Measurements from ENCODE around the gene PJVK. TPM values are rescaled to one million over a fixed set of nuclear protein-coding genes. Genes with fewer than 3 reads are reported as not detected.
A peak's percentile ranks its signal among the peaks of the same experiment; 100 is the strongest.

The PJVK gene
- total and polyA plus RNA-seq, 2 of the 13 experiments (the other 11 are each of a cell fraction or from before 2014, with no cell fraction given), result 1.2 to 2.6 TPM

DNA sequence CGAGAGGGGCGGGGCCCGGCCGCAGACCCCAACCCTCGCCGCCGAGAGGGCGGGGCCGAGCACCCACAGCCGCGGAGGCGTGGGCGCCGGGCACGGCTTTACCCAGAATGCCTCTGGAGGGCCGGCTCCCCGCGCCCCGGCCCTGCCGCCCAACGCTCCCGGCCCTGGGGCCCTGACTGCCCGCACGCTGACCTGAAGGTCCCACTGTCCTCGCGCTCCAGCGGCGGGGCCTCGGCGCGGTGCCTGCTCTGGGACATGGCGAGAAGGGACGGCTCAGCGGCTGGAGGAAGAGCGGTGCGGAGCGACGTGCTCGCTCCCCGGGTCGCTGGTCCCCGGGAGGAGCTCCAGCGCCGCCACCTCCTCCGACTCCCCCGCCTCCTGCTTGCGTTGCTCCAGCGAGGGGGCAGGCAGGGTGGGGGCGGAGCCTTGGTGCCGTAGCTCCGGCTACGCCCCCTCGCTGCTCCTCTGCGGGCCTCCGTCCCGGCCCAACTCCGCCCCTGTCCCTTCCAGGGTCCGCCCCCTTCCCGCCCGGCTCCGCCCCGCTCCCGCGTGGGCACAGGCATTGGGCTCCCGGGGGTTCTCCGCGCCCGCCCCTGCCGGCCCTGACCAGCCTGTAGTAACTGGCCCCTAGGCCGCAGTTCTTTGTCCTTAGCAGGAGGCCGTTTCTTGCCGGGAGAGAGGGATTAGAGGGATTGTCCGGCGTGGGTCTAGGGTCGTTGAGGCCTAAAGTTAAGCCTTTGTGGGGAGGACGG lies at the start of gene PJVK, which contains the start of gene PRKRA (continued):
- TF ChIP-seq, protein P1, sequence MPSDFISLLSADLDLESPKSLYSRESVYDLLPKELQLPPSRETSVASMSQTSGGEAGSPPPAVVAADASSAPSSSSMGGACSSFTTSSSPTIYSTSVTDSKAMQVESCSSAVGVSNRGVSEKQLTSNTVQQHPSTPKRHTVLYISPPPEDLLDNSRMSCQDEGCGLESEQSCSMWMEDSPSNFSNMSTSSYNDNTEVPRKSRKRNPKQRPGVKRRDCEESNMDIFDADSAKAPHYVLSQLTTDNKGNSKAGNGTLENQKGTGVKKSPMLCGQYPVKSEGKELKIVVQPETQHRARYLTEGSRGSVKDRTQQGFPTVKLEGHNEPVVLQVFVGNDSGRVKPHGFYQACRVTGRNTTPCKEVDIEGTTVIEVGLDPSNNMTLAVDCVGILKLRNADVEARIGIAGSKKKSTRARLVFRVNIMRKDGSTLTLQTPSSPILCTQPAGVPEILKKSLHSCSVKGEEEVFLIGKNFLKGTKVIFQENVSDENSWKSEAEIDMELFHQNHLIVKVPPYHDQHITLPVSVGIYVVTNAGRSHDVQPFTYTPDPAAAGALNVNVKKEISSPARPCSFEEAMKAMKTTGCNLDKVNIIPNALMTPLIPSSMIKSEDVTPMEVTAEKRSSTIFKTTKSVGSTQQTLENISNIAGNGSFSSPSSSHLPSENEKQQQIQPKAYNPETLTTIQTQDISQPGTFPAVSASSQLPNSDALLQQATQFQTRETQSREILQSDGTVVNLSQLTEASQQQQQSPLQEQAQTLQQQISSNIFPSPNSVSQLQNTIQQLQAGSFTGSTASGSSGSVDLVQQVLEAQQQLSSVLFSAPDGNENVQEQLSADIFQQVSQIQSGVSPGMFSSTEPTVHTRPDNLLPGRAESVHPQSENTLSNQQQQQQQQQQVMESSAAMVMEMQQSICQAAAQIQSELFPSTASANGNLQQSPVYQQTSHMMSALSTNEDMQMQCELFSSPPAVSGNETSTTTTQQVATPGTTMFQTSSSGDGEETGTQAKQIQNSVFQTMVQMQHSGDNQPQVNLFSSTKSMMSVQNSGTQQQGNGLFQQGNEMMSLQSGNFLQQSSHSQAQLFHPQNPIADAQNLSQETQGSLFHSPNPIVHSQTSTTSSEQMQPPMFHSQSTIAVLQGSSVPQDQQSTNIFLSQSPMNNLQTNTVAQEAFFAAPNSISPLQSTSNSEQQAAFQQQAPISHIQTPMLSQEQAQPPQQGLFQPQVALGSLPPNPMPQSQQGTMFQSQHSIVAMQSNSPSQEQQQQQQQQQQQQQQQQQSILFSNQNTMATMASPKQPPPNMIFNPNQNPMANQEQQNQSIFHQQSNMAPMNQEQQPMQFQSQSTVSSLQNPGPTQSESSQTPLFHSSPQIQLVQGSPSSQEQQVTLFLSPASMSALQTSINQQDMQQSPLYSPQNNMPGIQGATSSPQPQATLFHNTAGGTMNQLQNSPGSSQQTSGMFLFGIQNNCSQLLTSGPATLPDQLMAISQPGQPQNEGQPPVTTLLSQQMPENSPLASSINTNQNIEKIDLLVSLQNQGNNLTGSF (CRISPR knock-in tag; IDR thresholded peaks at IDR 0.05), result peak; percentile 19; the same call in 1 of the 2 replicates
- peak; percentile 38; the same call in 1 of the 2 replicates for TF ChIP-seq ZFP36L2 (CRISPR knock-in tag; IDR thresholded peaks at IDR 0.05)
- no peak for TF ChIP-seq AGO1 (IDR thresholded peaks at IDR 0.05; ENCODE audit: low read depth, low read length, poor library complexity, severe bottlenecking)
- TF ChIP-seq ZNF674 (CRISPR knock-in tag; IDR thresholded peaks at IDR 0.05; ENCODE audit: low read depth), result 0 out of 2 replicates have a peak, but pooled peaks have one; percentile 91
- TF ChIP-seq, protein P2, sequence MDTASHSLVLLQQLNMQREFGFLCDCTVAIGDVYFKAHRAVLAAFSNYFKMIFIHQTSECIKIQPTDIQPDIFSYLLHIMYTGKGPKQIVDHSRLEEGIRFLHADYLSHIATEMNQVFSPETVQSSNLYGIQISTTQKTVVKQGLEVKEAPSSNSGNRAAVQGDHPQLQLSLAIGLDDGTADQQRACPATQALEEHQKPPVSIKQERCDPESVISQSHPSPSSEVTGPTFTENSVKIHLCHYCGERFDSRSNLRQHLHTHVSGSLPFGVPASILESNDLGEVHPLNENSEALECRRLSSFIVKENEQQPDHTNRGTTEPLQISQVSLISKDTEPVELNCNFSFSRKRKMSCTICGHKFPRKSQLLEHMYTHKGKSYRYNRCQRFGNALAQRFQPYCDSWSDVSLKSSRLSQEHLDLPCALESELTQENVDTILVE (CRISPR knock-in tag; IDR thresholded peaks at IDR 0.05), result peak; percentile 71
- TF ChIP-seq NCOA2 (CRISPR knock-in tag; IDR thresholded peaks at IDR 0.05), result peak; percentile 41; the same call in 1 of the 2 replicates
- TF ChIP-seq SNAPC4 (CRISPR knock-in tag; IDR thresholded peaks at IDR 0.05), result peak; percentile 77; the same call in 1 of the 2 replicates
- TF ChIP-seq ZNF101 (CRISPR knock-in tag; IDR thresholded peaks at IDR 0.05; ENCODE audit: borderline replicate concordance, low read depth), result peak; percentile 59; the same call in 1 of the 2 replicates
- TF ChIP-seq ZNF180 (CRISPR knock-in tag; IDR thresholded peaks at IDR 0.05; ENCODE audit: borderline replicate concordance, low read depth), result no peak
- TF ChIP-seq, protein P3, sequence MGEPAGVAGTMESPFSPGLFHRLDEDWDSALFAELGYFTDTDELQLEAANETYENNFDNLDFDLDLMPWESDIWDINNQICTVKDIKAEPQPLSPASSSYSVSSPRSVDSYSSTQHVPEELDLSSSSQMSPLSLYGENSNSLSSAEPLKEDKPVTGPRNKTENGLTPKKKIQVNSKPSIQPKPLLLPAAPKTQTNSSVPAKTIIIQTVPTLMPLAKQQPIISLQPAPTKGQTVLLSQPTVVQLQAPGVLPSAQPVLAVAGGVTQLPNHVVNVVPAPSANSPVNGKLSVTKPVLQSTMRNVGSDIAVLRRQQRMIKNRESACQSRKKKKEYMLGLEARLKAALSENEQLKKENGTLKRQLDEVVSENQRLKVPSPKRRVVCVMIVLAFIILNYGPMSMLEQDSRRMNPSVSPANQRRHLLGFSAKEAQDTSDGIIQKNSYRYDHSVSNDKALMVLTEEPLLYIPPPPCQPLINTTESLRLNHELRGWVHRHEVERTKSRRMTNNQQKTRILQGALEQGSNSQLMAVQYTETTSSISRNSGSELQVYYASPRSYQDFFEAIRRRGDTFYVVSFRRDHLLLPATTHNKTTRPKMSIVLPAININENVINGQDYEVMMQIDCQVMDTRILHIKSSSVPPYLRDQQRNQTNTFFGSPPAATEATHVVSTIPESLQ (CRISPR knock-in tag; conservative IDR thresholded peaks at IDR 0.05), result no peak
- TF ChIP-seq ARID2 (CRISPR knock-in tag; IDR thresholded peaks at IDR 0.05; ENCODE audit: borderline replicate concordance), result no peak
- TF ChIP-seq ZNF451 (CRISPR knock-in tag; IDR thresholded peaks at IDR 0.05), result peak; percentile 92; the same call in 1 of the 2 replicates
- TF ChIP-seq ZBTB42 (CRISPR knock-in tag; IDR thresholded peaks at IDR 0.05), result peak; percentile 86; the same call in 1 of the 2 replicates
- peak; percentile 82 for TF ChIP-seq KMT2A (CRISPR knock-in tag; IDR thresholded peaks at IDR 0.05)
- TF ChIP-seq ZNF138 (CRISPR knock-in tag; IDR thresholded peaks at IDR 0.05; ENCODE audit: low read depth), result peak; percentile 86
